Measurements from ENCODE around the gene ZMIZ1. TPM values are rescaled to one million over a fixed set of nuclear protein-coding genes. Genes with fewer than 3 reads are reported as not detected.

ZMIZ1 gene
- total RNA-seq, 1 experiment from 2014 or later: 28.4 TPM

DNA sequence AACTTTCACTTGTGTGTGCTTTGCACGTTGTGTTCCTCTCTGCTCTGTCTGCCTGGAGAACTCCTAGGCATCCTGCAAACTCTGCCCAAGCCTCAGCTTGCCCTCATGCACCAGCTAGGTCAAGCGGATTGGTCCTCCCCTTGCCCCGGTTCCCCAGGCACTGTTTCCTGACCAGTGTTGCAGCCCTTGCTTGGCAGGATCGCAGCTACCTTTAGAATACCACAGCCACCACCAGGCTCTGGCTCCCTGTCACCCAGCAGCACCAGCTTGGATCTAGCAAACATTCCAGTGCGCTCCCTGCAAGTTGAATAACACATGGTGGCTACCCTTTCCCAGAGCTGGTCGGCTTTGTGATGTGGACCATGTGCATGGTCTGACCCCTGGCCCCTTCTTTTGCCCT is 19.0 kb downstream of the ZMIZ1 start:
- Histone ChIP-seq H3K27me3 (ENCODE audit: insufficient read depth, low read length) (no peaks in the 10 kb centered on the region), H3K4me3 (replicated peaks in 1 of 2; ENCODE audit: low read depth in 1 of 2, low read length in 2 of 2) (no peak overlapping the region), H2AFZ (ENCODE audit: low read depth, low read length, poor library complexity, severe bottlenecking) (no peak overlapping the region), H3K9me2 (ENCODE audit: insufficient read depth) (no peaks in the 10 kb centered on the region), H3K79me2 (ENCODE audit: insufficient read depth, low read length) (peaks cover 59% of the 10 kb centered on the region; the same call in 1 of the 2 replicates), H3K27ac (ENCODE audit: low read depth, low read length) (no peak overlapping the region), H3K9ac (ENCODE audit: low read length) (no peak overlapping the region), H3K4me1 (ENCODE audit: control insufficient read depth in 1 of 2, insufficient read depth in 2 of 2, low read length in 2 of 2) (peaks cover 24 to 25% of the 10 kb centered on the region in 2 experiments), H3K36me3 (ENCODE audit: control insufficient read depth in 1 of 2, insufficient read depth in 2 of 2, low read length in 2 of 2) (no peaks in the 10 kb centered on the region), H3K9me3 (ENCODE audit: control insufficient read depth in 1 of 2, insufficient read depth in 1 of 2, low read depth in 1 of 2, low read length in 2 of 2) (no peaks in the 10 kb centered on the region), H3K4me2 (ENCODE audit: low read length) (no peak overlapping the region), H4K20me1 (ENCODE audit: insufficient read depth) (no peaks in the 10 kb centered on the region)
- POLR2A ChIA-PET: interaction anchor here (0.6 kb wide), 1 partner anchor 27 kb away, joined by 3 read pairs; no protein-coding TSS in a partner anchor
- RAD21 ChIA-PET (ENCODE audit: low non-redundant PET in 1 of 2, low total read pairs in 2 of 2, uncharacterized antibody in 2 of 2, unreplicated experiment in 2 of 2): interaction anchor here in 1 of 2 experiments (0.6 kb wide), 1 partner anchor 132 kb away, joined by 3 read pairs; no protein-coding TSS in a partner anchor
- intact Hi-C loops (cut with micrococcal nuclease): no loop called here
- ATAC-seq (no peak), DNase-seq (ENCODE audit: low read depth, low spot score) (no peak)
- no TSS peak for BruUV-seq (replicated peaks)
- CTCF ChIA-PET: no interaction called here
- TF ChIP-seq EGR1 (IDR thresholded peaks at IDR 0.05; ENCODE audit: low read depth): no peak
- TF ChIP-seq, protein P1, sequence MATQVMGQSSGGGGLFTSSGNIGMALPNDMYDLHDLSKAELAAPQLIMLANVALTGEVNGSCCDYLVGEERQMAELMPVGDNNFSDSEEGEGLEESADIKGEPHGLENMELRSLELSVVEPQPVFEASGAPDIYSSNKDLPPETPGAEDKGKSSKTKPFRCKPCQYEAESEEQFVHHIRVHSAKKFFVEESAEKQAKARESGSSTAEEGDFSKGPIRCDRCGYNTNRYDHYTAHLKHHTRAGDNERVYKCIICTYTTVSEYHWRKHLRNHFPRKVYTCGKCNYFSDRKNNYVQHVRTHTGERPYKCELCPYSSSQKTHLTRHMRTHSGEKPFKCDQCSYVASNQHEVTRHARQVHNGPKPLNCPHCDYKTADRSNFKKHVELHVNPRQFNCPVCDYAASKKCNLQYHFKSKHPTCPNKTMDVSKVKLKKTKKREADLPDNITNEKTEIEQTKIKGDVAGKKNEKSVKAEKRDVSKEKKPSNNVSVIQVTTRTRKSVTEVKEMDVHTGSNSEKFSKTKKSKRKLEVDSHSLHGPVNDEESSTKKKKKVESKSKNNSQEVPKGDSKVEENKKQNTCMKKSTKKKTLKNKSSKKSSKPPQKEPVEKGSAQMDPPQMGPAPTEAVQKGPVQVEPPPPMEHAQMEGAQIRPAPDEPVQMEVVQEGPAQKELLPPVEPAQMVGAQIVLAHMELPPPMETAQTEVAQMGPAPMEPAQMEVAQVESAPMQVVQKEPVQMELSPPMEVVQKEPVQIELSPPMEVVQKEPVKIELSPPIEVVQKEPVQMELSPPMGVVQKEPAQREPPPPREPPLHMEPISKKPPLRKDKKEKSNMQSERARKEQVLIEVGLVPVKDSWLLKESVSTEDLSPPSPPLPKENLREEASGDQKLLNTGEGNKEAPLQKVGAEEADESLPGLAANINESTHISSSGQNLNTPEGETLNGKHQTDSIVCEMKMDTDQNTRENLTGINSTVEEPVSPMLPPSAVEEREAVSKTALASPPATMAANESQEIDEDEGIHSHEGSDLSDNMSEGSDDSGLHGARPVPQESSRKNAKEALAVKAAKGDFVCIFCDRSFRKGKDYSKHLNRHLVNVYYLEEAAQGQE (IDR thresholded peaks at IDR 0.05; ENCODE audit: low read depth): no peak
- no peak for TF ChIP-seq ELF1 (IDR thresholded peaks at IDR 0.05; ENCODE audit: borderline replicate concordance, low read depth)
- no peak for TF ChIP-seq RAD21 (IDR thresholded peaks at IDR 0.05; ENCODE audit: low read depth)
- no peak for TF ChIP-seq TCF7L2 (IDR thresholded peaks at IDR 0.05; ENCODE audit: borderline replicate concordance, extremely low read depth, insufficient read depth, insufficient read length)
- no peak for TF ChIP-seq SRF (IDR thresholded peaks at IDR 0.05; ENCODE audit: low read depth)
- TF ChIP-seq POLR2AphosphoS5 (IDR thresholded peaks at IDR 0.05; ENCODE audit: low read depth, low read length): no peak
- TF ChIP-seq, protein P2, sequence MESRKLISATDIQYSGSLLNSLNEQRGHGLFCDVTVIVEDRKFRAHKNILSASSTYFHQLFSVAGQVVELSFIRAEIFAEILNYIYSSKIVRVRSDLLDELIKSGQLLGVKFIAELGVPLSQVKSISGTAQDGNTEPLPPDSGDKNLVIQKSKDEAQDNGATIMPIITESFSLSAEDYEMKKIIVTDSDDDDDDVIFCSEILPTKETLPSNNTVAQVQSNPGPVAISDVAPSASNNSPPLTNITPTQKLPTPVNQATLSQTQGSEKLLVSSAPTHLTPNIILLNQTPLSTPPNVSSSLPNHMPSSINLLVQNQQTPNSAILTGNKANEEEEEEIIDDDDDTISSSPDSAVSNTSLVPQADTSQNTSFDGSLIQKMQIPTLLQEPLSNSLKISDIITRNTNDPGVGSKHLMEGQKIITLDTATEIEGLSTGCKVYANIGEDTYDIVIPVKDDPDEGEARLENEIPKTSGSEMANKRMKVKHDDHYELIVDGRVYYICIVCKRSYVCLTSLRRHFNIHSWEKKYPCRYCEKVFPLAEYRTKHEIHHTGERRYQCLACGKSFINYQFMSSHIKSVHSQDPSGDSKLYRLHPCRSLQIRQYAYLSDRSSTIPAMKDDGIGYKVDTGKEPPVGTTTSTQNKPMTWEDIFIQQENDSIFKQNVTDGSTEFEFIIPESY (IDR thresholded peaks at IDR 0.05; ENCODE audit: extremely low read depth, insufficient replicate concordance, low read length): no peak
